NOMO-1 treated with DMSO at 0.1 percent for 48 hours (cell line): ENCODE results near the gene PRKCZ.

Source experiments
- DNase-seq: peaks from one replicate; lab custom pipeline; 2025; ENCODE audit not compliant: unreplicated experiment; lab: John Stamatoyannopoulos, UW

PRKCZ gene

DNA sequence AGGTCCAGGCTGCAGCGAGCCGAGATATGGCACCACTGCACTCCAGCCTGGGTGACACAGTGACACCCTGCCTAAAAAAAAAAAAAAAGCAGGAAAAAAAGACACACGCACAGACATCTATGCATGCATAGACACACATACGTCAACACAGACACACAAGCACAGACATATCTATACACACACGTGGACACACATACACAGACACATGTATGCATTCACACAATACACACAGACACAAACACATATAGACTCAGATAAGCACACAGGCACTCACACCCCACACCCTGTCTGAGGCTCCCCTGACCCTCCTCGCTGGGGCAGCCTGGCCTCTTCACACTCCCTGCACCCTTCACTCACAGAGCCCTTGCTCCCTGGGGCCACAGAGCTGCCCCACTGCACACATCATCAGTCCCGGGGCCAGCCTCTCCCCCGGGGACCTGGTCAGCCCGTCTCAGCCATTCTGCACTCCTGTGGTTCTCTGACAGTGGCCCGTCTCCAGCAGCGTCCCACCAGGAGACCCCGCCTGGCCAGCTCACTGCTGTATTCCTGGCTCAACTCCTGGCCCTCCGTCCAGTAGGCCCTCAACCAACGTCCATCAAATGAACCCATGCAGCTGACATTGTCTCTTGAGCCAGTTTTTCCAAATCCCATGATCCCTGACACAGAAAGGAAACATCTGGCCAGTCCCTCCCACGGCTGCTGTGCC is 4.6 kb upstream of the PRKCZ start:
- no peak for DNase-seq

- no peak for DNase-seq
Measured at GRCh38 chr1:2046174-2046917, 3.9 kb upstream of the PRKCZ start.

DNA sequence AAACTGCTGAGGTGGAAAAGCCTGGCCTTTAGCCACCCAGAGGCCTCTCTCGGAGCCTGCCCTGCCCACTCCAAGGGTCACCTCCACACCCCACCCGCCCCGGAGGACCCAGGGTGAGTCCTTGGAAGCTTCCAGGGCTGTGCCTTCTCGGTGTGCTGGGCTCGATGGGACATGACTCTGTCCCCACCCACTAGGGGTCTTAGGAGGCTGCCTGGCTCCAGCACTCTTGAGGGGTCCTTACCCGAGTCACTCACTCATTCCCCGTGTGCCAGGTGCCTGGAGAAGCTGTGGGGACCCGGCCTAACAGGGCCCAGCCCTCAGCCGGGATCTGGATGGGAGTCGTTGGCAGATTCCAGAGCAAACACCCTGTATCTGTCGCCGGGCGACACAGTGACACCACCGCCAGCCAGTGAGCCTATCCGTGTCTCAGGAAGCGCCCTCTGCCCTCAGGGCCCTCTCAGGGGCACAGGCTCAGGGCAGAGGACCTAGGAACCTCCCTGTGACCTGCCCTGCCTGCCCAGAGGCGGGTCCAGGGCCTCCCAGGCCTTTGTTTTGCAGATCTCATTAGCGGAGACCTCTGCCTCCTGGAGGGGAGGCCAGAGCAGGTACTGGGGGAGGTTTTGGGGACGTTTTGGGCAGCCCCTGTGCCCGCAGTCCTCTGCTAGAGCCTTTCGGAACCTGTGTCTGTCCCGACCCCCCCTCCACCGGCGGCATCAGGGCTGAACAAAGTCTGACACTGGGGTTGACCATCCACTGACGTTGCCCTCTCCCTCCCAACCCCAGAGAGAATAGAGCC is 3.1 kb upstream of the PRKCZ start:
- DNase-seq = no peak

DNA sequence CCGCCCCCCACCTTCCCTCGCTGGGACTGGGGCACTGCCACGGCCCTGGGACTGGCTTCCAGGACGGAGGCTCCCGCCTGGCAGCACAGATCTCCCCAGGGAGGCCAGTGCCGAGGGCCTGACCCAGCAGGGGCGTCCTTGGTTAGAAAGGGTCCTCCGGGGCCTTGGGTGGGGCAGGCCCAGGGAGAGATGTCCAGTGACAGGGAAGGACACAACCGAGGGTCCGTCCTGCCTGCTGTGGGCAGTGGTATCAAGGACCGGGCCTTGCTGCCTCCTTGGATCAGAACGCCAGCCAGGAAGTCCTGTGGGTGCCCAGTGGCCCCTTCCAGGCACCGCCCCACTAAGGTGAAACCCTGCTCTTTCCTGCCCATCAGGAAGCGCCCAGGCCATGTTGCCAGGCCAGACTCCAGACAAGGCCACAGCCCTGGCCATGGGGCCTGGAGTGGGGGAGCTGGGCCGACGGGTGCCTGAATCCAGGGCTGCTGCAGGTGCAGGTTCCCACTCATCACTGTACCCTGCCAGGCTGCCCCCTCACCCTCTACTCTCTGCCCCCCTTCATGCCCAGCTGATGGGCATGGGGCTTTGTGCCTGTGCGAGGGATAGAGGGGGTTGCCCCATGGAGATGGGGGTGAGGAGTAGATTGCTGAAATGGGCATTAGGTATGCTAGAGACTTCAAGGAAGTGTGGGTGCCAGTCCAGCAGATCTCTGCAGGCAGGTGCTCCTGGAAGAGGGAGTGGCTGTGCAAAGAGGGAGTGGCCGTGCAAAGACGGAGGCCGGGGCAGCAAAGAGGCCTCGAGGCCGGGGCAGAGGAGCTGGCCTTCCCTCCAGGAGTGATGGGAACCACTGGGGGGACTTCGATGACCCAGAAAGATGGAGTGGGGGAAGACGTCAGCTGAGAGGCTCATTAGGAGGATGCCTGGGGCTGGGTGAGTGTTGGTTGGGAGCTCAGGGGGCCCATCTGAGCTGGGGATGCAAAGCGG is 2.2 kb upstream of the PRKCZ start:
- no peak for DNase-seq

DNA sequence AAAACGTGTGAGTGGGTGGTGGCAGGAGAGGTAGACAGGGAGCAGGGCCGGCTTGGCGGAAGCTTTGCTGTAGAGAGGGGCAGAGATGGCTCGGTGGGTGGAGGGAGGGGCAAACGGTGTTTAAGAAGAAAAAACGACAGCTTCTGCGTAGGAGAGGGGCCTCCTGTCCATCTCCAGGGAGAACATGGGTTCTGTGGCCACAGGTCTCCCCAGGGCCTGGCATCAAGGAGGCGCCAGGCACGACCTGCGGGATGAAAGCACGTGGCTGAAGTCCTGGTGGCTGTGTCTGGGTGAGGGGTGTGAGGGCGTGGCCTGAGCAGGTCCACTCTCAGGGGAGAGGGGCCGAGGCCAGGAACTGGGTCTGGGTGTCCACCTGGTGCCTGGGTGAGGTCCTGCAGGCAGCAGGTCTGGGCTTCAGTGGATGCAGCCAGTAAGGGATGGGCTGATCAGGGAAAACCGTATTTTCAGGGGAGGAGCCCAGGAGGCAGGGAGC is 940 bp upstream of the PRKCZ start:
- DNase-seq = no peak

DNA sequence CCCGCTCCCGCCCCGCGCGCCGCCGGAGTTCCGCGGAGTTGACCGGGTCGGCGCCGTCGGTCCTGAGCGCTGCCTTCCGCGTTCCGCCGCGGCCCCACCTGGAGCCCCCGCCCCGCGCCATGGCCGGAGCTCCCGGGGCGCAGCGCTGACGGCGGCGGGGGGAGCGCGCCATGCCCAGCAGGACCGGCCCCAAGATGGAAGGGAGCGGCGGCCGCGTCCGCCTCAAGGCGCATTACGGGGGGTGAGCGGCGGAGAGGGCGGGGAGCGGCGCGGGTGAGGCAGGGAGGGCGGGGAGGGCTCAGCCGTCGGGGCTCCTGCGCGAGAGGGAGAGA is 216 bp downstream of the PRKCZ start:
- no peak for DNase-seq

DNA sequence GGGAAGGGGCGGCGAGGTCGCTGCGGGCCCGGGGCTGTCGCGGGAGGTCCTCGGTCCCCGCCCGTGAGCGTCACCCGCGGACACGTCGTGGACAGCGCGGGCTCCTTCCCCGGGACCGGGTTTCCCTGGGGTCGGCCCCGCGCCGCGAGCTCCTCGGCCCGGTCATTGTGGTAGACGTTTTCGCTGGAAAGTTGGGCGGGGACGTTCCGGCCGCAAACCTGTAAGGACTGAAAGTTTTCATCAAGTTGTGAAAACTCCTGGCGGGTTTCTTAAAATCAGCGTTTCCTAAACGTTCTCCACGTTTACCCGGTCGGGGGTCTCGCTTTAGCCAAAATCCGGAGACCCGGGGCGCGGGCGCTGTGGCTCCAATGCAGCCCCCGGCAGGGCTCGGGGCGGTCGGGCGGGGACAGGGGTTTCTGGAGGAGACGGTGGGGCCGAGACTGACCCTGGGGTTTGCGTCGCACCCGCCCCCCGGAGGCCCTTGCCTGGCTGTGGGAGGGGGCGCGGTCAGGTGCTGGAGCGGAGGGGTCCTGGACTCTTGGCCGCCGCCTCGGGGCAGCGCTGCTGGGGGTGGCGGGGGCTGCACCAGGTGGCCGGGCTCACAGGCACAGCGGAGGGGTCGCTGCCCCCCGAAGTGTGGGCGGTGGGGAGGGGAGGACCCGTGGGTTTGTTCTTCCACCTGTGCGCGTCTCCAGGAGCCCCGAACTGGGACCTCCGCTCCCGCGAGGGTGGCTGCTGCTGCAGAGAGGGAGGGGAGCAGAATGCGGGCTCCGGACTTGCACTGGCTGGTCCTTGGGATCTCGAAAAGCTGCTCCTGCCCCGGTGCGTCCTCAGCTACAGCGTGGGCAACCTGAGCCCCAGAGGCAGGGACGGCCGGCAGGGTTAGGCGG is 827 bp downstream of the PRKCZ start:
- DNase-seq = no peak

DNA sequence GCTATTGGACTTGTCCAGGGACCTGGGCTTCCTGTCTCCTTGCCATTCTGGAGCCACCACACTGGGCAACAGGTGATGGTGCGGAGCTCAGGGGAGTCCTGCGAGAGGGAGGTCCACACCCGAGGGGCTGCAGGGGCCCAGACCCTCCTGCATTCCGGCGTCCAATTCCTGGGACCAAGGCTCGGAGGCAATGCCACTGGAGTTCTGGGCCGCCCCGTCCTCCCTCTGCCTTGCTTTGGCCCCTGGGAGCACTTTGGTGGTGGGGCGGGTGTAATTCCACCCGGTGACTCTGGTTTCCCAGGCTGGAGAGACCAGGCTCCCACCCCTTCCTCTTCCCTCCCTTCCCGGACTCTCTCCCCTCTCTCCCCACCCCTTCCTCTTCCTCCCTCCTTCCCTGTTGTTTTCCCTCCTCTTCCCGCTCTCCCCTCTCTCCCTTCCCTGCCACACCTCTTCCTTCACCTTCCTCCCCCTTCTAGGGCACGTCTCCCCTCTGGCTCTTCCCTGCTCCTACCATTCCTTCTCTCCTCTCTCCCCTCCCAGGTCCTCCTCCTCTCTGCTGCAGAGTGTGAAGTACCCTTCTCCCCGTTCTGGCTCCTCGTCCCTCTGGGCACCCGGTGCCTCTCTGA is 2.0 kb downstream of the PRKCZ start:
- no peak for DNase-seq

DNA sequence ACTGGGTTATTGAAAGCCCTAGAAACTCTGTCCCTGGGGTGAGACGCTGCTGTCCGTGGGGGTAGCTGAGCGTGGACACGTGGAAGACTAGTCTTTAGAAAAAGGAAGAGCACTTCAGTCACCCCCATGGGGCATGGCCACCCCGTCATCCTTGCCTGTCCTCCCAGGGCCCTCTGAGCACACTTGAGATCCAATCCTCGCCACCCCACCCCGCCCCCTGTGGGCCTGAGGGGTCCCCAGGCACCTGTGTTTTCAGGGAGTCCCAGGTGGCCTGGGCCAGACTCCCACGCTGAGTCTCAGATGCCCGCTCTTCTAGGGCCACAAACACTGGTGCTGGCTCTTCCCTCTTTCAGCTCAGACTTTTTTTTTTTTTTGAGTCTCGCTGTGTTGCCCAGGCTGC is 2.5 kb downstream of the PRKCZ start:
- no peak for DNase-seq

GRCh38 chr1:2053217-2053616 is 3.0 kb downstream of the PRKCZ start:
- DNase-seq = no peak

GRCh38 chr1:2053784-2054376 is 3.7 kb downstream of the PRKCZ start:
- no peak for DNase-seq

DNA sequence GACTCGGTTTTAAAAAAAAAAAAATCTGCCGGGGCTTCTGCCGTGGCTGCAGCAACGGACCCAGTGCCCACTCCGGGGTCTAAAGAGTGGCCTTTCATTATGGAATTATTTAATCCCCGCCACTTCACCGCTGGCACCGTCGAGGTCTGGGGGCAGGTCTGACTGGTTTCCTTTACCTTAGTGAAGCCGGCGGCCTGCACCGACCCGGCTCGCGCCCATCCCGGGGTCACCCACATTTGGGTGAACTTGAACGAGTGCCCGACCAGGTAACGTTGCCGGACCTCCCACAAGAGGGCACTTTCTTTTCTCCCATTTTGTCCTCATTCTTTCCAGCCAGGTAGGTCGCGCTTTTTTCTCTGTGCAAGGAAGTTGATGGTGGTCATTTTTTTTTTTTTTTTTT is 4.3 kb downstream of the PRKCZ start:
- no peak for DNase-seq

DNA sequence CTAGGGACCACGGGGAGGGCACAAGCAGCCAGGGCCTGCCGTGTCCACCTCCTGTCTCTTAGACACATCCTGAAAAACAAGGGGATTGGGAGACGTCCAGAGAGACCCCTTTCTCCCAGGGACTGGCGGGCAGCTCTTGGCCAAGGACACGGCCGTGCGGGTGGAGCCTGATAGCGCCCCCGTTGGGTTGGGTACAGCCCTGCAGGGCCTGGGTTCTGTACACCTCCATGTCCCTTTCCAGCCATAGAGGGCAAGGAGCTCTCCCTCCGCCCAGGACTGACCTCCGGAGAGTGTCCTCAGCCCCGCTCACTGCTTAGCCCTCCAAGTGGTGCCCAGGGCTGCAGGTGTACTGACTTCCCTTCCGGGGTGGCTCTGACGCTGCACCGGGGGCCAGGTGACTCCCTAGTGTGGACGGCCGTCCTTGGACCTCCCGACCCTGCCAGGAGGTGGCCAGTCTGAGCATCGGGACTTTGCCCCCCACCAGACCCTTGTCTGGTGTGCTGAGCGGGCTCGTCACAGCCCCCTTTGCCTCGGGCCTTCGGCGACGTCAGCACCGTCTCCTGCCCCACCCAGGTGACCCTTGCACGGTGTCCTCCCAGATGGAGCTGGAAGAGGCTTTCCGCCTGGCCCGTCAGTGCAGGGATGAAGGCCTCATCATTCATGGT is 5.8 kb downstream of the PRKCZ start:
- DNase-seq = no peak

- DNase-seq = no peak
Measured at GRCh38 chr1:2056955-2057590, 6.9 kb downstream of the PRKCZ start.

DNA sequence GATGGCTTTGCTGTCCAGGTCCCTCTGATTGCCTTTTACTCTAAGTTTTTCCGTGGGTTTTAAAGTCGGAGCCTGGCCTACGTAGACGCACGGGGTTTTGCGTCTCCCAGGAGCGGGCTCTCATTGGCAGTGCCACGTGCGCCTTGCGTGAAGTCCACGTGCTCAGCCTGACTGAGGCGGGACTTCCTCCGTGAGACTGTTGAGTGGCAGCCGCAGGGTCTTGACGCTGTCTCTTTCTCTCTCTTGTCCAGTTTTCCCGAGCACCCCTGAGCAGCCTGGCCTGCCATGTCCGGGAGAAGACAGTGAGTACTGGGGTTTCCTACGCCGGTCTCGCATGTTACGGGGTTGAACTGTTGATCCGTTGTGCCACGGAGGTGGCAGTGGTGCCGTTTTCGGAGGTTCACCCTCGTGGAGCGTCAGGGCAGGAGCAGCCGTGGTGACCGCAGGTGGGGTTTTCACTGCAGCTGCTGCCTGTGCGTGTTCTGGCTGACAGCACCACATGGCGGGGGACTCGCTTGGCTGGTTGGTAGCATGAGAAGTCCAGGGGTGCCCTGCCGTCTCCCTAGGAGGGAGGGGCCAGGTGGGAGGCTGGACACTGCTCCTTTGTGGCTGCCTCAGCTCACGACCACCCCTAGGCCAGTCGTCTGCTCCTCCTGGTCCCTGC is 9.2 kb downstream of the PRKCZ start:
- no peak for DNase-seq

- no peak for DNase-seq
Measured at GRCh38 chr1:2060072-2060471, 9.9 kb downstream of the PRKCZ start.

GRCh38 chr1:2060535-2060934 is 10.3 kb downstream of the PRKCZ start:
- no peak for DNase-seq
